Neural cell (in vitro differentiated cells): ENCODE results near the gene JOSD2. TPM values are rescaled to one million over a fixed set of nuclear protein-coding genes. Genes with fewer than 3 reads are reported as not detected.

Experiments used
- H2AFZ ChIP-seq: fragments of 200-600, 300-800 bp; sonication (generic), shearing (Covaris generic); 2 replicates; pipeline ENCODE4 v1.6.0; 2014; ENCODE audit warnings: low read depth, mild to moderate bottlenecking, antibody characterized with exemption, low read length, moderate library complexity
- H3F3A ChIP-seq: fragments of 200-600 bp; shearing (Covaris generic); 2 replicates; pipeline ENCODE4 v1.6.1; 2016; ENCODE audit warnings: mild to moderate bottlenecking, moderate library complexity, mixed read lengths, antibody characterized with exemption, low read length; ENCODE audit not compliant: insufficient read depth, poor library complexity, severe bottlenecking
- H3K27ac ChIP-seq: fragments of 200-600, 300-800 bp; sonication (generic), shearing (Covaris generic); 2 replicates; pipeline ENCODE4 v1.5.1; 2014; ENCODE audit warnings: mild to moderate bottlenecking, low read length, moderate library complexity
- H3K27me3 ChIP-seq: fragments of 300-800, 200-600 bp; sonication (generic), shearing (Covaris generic); 2 replicates; pipeline ENCODE4 v1.6.0; 2014; ENCODE audit warnings: mild to moderate bottlenecking, low read depth, low read length, moderate library complexity; ENCODE audit not compliant: insufficient read depth
- H3K36me3 ChIP-seq: fragments of 300-800, 200-600 bp; sonication (generic), shearing (Covaris generic); 2 replicates; pipeline ENCODE4 v1.5.1; 2014; ENCODE audit warnings: mild to moderate bottlenecking, antibody characterized with exemption, low read length, moderate library complexity; ENCODE audit not compliant: insufficient read depth
- H3K4me2 ChIP-seq: fragments of 300-800, 200-600 bp; sonication (generic), shearing (Covaris generic); 2 replicates; pipeline ENCODE4 v1.6.0; 2014; ENCODE audit warnings: mild to moderate bottlenecking, low read length
- H3K4me3 ChIP-seq: fragments of 300-800, 200-600 bp; sonication (generic), shearing (Covaris generic); 2 replicates; pipeline ENCODE4 v1.5.1; 2014; ENCODE audit warnings: mild to moderate bottlenecking, low read length, moderate library complexity
- H3K79me2 ChIP-seq: fragments of 200-600 bp; shearing (Covaris generic); replicated peaks from 2 replicates; pipeline ENCODE4 v1.6.0; 2014; ENCODE audit warnings: mild to moderate bottlenecking, low read length, moderate library complexity; ENCODE audit not compliant: insufficient read depth
- H3K9ac ChIP-seq: fragments of 300-800, 200-600 bp; sonication (generic), shearing (Covaris generic); 2 replicates; pipeline ENCODE4 v1.6.1; 2016; ENCODE audit warnings: mild to moderate bottlenecking, low read length, mixed read lengths
- H3K9me2 ChIP-seq: fragments of 200-600 bp; shearing (Covaris generic); 2 replicates; pipeline ENCODE4 v1.6.1; 2016; ENCODE audit warnings: mild to moderate bottlenecking, low read length, mixed read lengths; ENCODE audit not compliant: insufficient read depth
- H3K9me3 ChIP-seq: fragments of 200-600, 300-800 bp; sonication (generic), shearing (Covaris generic); 2 replicates; pipeline ENCODE4 v1.6.1; 2016; ENCODE audit warnings: mild to moderate bottlenecking, mixed run types, low read length, moderate library complexity, mixed read lengths
- H4K20me1 ChIP-seq: fragments of 200-600 bp; shearing (Covaris generic); 2 replicates; pipeline ENCODE4 v1.6.1; 2016; ENCODE audit warnings: mild to moderate bottlenecking, mixed run types; ENCODE audit not compliant: insufficient read depth
- EP300 ChIP-seq: fragments of 450-650 bp; conservative IDR thresholded peaks from 2 replicates; pipeline ENCODE4 v1.6.1; 2014; ENCODE audit warnings: antibody characterized with exemption, mild to moderate bottlenecking, moderate library complexity; ENCODE audit not compliant: poor library complexity, severe bottlenecking
- EZH2 ChIP-seq: fragments of 200-600, 300-800 bp; shearing (Covaris generic), sonication (generic); IDR thresholded peaks from 2 replicates; pipeline ENCODE4 v1.6.1; 2014; ENCODE audit warnings: antibody characterized with exemption, low read length, borderline replicate concordance, mild to moderate bottlenecking; ENCODE audit not compliant: insufficient read depth, poor library complexity, severe bottlenecking
- MXI1 ChIP-seq: fragments of 450-650 bp; conservative IDR thresholded peaks from 2 replicates; pipeline ENCODE4 v1.6.1; 2014; ENCODE audit warnings: antibody characterized with exemption, mild to moderate bottlenecking; ENCODE audit not compliant: poor library complexity, severe bottlenecking
- POLR2AphosphoS5 ChIP-seq: IDR thresholded peaks from 2 replicates; pipeline ENCODE4 v1.6.1; 2012
- RAD21 ChIP-seq: fragments of 450-650 bp; conservative IDR thresholded peaks from 2 replicates; pipeline ENCODE4 v1.6.1; 2014; ENCODE audit warnings: antibody characterized with exemption, mild to moderate bottlenecking, moderate library complexity
- SMC3 ChIP-seq: fragments of 450-650 bp; conservative IDR thresholded peaks from 2 replicates; pipeline ENCODE4 v1.6.1; 2014; ENCODE audit warnings: antibody characterized with exemption, mild to moderate bottlenecking, moderate library complexity; ENCODE audit not compliant: poor library complexity
- TAF1 ChIP-seq: IDR thresholded peaks from 2 replicates; pipeline ENCODE4 v1.6.1; 2012; ENCODE audit warnings: low read depth
- polyA plus RNA-seq: library from polyadenylated mRNA; depleted of rRNA; stranded (reverse); fragments of >200 nt; gene quantifications from 2 replicates; pipeline ENCODE4 v1.2.3, GENCODE V29; 2014
- TF ChIP-seq, protein P1 (sequence below): IDR thresholded peaks from 2 replicates; pipeline ENCODE4 v1.6.1; 2012; ENCODE audit warnings: borderline replicate concordance
- TF ChIP-seq, protein P2 (sequence below): fragments of 450-650 bp; IDR thresholded peaks from 2 replicates; pipeline ENCODE4 v1.5.1; 2014; ENCODE audit warnings: antibody characterized with exemption, mild to moderate bottlenecking, moderate library complexity; ENCODE audit not compliant: poor library complexity, severe bottlenecking

The JOSD2 gene
- polyA plus RNA-seq, 1 donor from 2014 or later: 10.7 TPM

DNA sequence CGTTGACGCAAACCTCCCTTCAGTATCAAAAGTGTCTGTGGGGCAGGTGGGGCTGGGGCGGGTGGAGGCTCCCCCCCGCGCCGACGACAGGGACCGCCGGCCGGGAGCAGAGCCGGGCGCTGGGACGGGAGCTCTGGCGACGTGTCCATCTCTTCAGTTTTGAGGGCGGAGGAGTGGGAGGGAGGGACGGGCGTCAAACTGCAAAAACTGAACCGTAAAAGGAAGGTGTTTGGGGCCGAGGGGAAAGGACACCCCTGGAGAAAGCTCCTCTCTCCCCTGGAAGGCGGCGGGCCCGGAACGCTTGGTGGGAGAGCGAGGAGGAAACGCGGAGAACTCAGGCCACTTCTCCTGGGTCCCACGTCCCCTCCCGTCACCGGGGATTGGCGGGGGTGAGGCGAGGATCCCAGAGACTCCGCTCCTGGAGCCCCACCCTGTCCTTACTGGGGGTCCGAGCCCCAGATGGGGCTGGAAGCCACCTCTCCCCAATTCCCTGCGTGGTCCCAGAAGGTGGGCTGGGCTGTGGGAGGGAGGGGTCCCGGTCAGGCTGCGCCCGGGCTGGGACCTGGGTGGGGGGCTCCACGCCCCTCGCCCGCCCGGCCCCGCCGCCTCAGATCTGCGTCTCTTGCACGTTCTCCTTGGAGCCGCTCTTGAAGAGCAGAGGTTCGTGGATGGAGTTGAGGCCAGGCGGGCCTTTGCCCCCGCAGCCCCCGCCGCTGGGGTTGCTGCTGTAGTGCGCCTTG, 6.1 kb upstream of the JOSD2 start:
- no peak overlapping the region for H3K9ac ChIP-seq
- TF ChIP-seq, protein P1, sequence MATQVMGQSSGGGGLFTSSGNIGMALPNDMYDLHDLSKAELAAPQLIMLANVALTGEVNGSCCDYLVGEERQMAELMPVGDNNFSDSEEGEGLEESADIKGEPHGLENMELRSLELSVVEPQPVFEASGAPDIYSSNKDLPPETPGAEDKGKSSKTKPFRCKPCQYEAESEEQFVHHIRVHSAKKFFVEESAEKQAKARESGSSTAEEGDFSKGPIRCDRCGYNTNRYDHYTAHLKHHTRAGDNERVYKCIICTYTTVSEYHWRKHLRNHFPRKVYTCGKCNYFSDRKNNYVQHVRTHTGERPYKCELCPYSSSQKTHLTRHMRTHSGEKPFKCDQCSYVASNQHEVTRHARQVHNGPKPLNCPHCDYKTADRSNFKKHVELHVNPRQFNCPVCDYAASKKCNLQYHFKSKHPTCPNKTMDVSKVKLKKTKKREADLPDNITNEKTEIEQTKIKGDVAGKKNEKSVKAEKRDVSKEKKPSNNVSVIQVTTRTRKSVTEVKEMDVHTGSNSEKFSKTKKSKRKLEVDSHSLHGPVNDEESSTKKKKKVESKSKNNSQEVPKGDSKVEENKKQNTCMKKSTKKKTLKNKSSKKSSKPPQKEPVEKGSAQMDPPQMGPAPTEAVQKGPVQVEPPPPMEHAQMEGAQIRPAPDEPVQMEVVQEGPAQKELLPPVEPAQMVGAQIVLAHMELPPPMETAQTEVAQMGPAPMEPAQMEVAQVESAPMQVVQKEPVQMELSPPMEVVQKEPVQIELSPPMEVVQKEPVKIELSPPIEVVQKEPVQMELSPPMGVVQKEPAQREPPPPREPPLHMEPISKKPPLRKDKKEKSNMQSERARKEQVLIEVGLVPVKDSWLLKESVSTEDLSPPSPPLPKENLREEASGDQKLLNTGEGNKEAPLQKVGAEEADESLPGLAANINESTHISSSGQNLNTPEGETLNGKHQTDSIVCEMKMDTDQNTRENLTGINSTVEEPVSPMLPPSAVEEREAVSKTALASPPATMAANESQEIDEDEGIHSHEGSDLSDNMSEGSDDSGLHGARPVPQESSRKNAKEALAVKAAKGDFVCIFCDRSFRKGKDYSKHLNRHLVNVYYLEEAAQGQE: no peak
- TF ChIP-seq, protein P2, sequence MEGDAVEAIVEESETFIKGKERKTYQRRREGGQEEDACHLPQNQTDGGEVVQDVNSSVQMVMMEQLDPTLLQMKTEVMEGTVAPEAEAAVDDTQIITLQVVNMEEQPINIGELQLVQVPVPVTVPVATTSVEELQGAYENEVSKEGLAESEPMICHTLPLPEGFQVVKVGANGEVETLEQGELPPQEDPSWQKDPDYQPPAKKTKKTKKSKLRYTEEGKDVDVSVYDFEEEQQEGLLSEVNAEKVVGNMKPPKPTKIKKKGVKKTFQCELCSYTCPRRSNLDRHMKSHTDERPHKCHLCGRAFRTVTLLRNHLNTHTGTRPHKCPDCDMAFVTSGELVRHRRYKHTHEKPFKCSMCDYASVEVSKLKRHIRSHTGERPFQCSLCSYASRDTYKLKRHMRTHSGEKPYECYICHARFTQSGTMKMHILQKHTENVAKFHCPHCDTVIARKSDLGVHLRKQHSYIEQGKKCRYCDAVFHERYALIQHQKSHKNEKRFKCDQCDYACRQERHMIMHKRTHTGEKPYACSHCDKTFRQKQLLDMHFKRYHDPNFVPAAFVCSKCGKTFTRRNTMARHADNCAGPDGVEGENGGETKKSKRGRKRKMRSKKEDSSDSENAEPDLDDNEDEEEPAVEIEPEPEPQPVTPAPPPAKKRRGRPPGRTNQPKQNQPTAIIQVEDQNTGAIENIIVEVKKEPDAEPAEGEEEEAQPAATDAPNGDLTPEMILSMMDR: no peak
- no peak for TF ChIP-seq RAD21
- no peak for TF ChIP-seq TAF1
- no peak for TF ChIP-seq EZH2
- TF ChIP-seq EP300: no peak
- no peak for TF ChIP-seq POLR2AphosphoS5
- TF ChIP-seq SMC3: no peak
- TF ChIP-seq MXI1: no peak
- H3K9me2 ChIP-seq: no peaks in the 10 kb centered on the region
- no peaks in the 10 kb centered on the region for H3K27me3 ChIP-seq
- H3K9me3 ChIP-seq: peaks cover 5% of the 10 kb centered on the region
- no peak overlapping the region for H3K4me2 ChIP-seq
- H3K4me3 ChIP-seq: no peak overlapping the region
- H3F3A ChIP-seq: no peaks in the 10 kb centered on the region
- no peak overlapping the region for H2AFZ ChIP-seq
- H4K20me1 ChIP-seq: no peaks in the 10 kb centered on the region
- no peaks in the 10 kb centered on the region for H3K79me2 ChIP-seq
- H3K36me3 ChIP-seq: peaks cover 10% of the 10 kb centered on the region
- H3K27ac ChIP-seq: no peak overlapping the region

DNA sequence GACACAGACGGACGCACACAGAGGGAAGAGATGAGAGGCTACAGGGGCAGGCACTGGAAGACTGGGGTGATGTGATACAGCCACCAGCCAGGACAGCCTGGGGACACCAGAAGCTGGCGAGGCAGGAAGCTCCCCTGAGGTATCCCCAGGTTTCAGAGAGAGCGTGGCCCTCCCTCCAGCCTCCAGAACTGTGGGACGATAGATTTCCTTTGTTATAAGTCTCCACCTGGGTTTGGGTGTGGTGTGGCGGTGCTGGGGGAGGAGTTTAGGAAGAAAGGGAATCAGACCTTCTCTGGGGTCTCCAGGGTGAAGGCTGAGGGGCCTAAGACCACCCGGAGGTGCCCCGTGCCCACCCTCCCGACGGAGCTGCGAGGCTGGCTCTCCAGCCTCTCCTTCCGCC, 5.5 kb upstream of the JOSD2 start:
- Histone ChIP-seq H3K27ac (no peak overlapping the region), H2AFZ (no peak overlapping the region), H3K36me3 (peaks cover 10% of the 10 kb centered on the region), H3K9me3 (peaks cover 5% of the 10 kb centered on the region), H3K9me2 (no peaks in the 10 kb centered on the region), H3K4me2 (no peak overlapping the region), H3K27me3 (no peaks in the 10 kb centered on the region), H3F3A (no peaks in the 10 kb centered on the region), H4K20me1 (no peaks in the 10 kb centered on the region), H3K4me3 (no peak overlapping the region), H3K9ac (no peak overlapping the region), H3K79me2 (no peaks in the 10 kb centered on the region)
- TF ChIP-seq RAD21 (no peak), EP300 (no peak), MXI1 (no peak), EZH2 (no peak), SMC3 (no peak), POLR2AphosphoS5 (no peak), TAF1 (no peak)
- TF ChIP-seq, protein P2: no peak
- TF ChIP-seq, protein P1: no peak
